WI38 (cell line): Measurements from ENCODE around the gene SMIM23.

ENCODE experiments used
- H3K4me3 ChIP-seq: 2 replicates; pipeline ENCODE4 v1.5.1; 2011; ENCODE audit warnings: low read depth, mild to moderate bottlenecking, control low read depth, low read length
- CTCF ChIP-seq: IDR thresholded peaks from 2 replicates; pipeline ENCODE4 v1.5.1; 2012; ENCODE audit warnings: low read depth, mild to moderate bottlenecking, control low read depth, low read length

Gene SMIM23

GRCh38 chr5:171813270-171813669, 27.7 kb downstream of the SMIM23 start:
- no peak for TF ChIP-seq CTCF
- no peak overlapping the region for H3K4me3 ChIP-seq

DNA sequence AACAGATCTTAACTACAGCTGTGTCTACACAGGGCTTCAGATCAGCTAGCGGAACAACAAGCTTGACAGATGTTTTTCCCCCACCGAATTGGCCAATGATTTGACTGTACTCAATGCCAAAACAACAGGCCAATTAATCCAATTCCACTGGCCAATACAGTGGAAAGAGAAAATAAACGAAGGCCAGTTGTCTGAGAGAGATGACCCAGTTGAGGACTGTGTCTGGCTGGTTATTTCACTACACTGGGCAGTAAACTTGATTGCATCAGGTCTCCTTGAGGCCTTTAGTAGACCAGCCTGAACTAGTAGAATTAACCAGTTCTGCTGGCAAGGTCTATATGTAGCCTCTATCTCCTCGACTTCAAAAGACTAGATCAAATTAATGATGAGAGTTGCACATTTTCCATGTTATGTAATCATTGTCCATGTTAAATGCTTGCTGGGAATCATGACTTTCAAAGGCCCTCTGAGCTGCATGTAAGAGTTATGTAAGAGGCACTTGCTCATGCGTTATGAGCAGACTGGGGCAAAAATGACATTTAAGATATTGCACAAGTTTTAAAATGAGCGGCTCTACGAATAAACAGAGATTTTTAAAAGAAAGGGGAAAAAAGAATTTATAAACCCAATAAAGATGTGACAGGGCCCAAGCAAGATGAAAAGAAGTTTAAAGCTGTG, 28.3 kb downstream of the SMIM23 start:
- no peak for TF ChIP-seq CTCF
- H3K4me3 ChIP-seq = no peak overlapping the region

GRCh38 chr5:171816666-171817065, 31.0 kb downstream of the SMIM23 start:
- TF ChIP-seq CTCF = no peak
- H3K4me3 ChIP-seq = no peak overlapping the region

GRCh38 chr5:171820561-171820960, 34.9 kb downstream of the SMIM23 start:
- no peak for TF ChIP-seq CTCF
- no peak overlapping the region for H3K4me3 ChIP-seq

DNA sequence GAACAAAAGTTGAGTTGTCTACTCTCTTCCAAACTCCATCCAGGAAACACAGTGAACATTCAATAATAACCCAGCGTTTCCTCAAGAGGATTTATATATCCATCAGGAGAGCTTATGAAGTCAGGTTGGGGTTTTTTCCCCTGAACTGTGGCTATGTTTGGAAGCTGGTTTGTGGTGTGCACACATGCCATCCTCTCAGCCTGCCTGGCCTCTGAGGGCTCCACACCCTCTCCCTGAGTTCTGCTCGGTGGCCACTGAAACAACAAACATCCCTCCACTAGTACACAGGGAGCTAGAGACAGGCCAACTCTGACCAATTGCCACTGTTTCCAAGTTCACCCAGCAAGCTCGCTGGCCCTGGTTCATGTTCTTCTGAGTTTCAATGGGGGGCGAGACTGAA, 35.7 kb downstream of the SMIM23 start:
- no peak overlapping the region for H3K4me3 ChIP-seq
- no peak for TF ChIP-seq CTCF

DNA sequence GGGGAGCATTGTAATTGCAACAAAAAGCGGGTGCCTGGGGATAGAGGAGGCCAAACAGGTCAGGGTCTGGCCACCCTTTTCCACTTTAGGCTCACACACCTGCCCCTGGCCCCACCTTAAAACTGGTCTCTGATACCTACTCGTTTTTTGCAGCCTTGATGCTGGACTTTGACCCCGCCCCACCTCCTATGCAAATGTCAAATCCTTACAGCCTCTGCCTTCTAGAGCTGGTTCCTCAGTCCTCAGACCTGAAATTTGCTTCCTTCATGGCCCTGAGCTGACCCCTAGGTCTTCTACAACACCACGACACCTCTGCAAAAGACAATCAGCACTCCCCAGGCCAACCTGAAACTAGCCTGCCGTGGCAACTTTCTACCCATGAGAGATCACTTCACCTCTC, 37.7 kb downstream of the SMIM23 start:
- TF ChIP-seq CTCF = no peak
- H3K4me3 ChIP-seq = no peak overlapping the region

GRCh38 chr5:171825051-171825450, 39.4 kb downstream of the SMIM23 start:
- no peak overlapping the region for H3K4me3 ChIP-seq
- TF ChIP-seq CTCF = no peak
